Measurements from ENCODE around the gene MINPP1. TPM values are rescaled to one million over a fixed set of nuclear protein-coding genes. Genes with fewer than 3 reads are reported as not detected.
A peak's percentile ranks its signal among the peaks of the same experiment; 100 is the strongest.

Gene MINPP1
- total RNA-seq, 1 experiment from 2014 or later: 49.1 TPM

DNA sequence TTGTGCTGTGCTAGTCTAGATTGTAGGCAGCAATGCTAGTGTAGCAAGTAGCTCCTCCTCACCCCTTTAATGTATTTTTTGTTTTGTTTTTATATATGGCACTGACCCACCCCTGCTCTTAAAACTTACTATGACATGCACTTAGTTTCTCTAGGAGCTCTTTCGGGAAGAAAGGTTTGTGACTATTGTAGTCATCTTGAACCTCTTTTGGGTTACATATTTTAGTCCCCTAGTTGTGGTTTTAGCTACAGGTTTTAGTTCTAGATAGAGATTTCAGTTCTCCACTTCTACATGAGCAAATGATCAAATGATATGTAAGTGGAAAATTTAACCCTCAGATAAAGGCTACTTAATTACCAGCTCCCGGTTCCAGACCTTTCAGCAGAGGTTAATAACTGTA, 14.9 kb downstream of the MINPP1 start:
- DNase-seq (ENCODE audit: low spot score): no peak

DNA sequence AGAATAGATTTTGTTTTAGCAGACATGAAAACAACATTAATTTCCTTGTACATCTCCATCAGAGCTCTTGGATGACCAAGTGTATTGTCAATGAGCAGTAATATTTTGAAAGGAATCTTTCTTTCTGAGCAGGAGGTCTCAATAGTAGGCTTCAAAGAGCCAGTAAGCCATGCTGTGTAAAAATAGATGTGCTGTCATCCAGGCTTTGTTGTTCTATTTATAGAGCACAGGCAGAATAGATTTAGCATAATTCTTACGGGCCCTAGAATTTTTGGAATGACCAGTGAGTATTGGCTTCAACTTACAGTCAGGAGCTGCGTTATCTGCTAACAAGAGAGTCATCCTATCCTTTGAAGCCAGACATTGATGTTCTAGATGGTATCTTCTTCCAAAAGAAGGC, 19.0 kb downstream of the MINPP1 start:
- DNase-seq (ENCODE audit: low spot score): no peak

DNA sequence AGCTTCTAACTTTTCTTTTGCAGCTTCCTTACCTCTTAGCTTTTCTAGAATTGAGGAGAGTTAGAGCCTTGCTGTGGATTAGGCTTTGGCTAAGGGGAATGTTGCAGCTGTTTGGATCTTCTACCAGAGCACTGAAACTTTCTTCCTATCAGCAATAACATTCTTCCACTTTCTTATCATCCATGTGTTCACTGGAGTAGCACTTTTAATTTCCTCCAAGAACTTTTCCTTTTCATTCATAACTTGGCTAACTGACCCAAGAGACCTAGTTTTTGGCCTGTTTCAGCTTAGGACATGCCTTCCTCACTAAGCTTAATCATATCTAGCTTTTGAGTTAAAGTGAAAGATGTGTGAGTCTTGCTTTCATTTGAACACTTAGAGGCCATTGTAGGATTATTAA, 19.6 kb downstream of the MINPP1 start:
- DNase-seq (ENCODE audit: low spot score): no peak

GRCh38 chr10:87531908-87532622, 27.4 kb downstream of the MINPP1 start:
- no peak for DNase-seq (ENCODE audit: low spot score)

DNA sequence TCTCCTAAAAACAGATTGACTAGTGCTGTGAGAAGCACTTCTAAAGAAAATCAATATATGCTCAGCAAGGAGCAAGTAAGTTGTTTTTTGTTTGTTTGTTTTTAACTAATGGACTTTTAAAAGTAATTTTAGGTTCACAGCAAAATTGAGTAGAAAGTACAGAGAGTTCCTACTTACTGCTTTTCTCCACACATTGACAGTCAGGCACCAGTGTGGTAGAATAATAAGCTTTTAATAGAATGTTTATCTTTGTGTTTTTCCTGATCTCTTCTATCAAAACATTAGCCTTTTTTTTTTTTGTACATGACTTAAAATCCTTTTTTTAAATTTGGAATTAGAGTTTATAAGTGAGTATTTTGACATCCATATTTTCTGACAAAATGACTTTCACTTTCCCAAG, 28.0 kb downstream of the MINPP1 start:
- no peak for DNase-seq (ENCODE audit: low spot score)

DNA sequence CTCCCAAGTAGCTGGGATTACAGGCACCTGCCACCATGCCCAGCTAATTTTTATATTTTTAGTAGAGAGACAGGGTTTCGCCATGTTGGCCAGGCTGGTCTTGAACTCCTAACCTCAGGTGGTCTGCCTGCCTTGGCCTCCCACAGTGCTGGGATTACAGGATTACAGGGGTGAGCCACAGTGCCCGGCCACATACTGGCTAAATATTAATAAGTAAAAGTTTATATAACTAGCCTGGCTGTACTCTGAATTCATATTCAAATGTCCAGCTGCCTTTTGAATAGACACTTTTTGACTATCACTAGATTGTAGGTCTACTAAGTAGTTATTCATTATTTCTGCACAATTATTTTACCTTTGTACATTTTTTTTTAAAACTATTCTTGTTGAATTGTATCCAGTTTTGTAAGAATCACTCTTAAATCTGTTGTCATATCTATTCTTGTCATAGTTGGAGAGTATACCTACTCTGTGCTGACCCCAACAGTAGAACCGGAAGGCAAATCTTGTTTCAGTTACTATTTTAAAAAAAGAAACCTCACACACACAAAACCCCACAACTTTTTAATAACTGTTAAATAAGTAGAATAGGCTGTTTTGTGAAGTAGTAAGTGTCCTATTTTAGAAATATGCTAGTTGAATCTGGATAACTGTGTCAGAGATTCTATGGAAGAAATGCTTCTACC, 29.6 kb downstream of the MINPP1 start:
- no peak for DNase-seq (ENCODE audit: low spot score)

DNA sequence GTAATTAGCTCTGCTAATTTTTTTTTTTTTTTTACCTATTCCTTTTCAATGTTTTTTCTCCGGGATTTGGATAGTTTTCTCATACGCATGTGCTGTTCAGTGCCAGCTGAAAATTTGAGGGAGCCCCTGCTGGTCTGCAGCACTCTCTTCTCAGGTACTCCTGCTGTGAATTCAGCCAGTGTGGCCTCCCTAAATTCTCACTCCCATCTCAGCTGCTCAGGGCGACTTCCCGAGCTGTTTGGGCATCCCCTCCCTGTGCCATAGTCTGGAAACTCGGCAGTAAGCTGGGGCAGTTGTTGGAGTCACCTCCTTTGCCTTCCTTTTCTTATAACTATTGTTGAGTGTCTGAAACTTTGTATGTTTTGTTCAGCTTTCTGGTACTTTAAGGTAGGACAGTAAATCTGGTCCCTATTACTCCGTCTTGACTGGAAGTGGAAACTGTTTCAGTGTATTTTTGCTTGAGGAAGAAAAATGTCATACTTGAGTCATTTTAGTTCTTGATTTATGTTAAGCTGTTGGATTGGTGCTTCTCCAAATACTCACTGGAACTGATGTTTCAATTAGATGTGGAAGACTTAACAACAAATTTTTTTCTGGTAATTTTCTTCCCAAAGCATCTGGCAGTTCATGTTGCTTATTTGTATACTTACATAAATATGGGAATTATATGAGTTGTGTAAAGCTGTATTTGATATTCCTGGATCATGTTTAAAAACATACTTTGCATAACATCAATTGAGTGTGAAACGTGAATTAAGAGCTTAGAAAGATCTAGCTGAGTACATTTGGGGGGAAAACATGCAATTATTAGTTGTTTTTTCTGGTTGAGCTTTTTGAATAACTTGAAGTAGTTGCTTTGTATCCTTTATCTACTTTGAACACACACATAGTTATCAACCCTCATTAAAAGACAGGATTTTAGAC, 33.7 kb downstream of the MINPP1 start:
- DNase-seq (ENCODE audit: low spot score): no peak

- DNase-seq (ENCODE audit: low spot score): peak; percentile 43
Measured at GRCh38 chr10:87541114-87541513, 36.4 kb downstream of the MINPP1 start.

DNA sequence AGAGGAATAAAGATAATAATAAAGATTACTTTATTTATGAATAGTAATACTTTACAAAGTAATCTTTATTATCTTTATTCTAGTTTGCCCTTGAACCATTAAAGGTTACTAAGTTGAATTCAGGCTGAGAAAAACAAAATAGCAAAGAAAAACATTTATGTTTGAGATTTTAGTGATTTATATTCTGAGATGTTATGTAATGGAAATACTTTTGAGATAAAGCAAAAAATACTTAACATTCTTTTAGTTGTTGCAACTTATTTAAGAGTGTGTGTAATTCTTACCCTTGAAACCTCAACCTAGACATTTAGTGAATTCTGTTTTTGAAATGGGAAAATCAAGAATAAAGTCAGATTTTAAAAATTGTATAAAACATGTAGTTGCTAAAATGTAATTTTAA, 40.0 kb downstream of the MINPP1 start:
- DNase-seq (ENCODE audit: low spot score): peak; percentile 24

GRCh38 chr10:87545783-87546182, 41.1 kb downstream of the MINPP1 start:
- DNase-seq (ENCODE audit: low spot score): no peak

- DNase-seq (ENCODE audit: low spot score): peak; percentile 78
Measured at GRCh38 chr10:87546210-87546609, 41.5 kb downstream of the MINPP1 start.

GRCh38 chr10:87546971-87547413, 42.3 kb downstream of the MINPP1 start:
- DNase-seq (ENCODE audit: low spot score): peak; percentile 62

DNA sequence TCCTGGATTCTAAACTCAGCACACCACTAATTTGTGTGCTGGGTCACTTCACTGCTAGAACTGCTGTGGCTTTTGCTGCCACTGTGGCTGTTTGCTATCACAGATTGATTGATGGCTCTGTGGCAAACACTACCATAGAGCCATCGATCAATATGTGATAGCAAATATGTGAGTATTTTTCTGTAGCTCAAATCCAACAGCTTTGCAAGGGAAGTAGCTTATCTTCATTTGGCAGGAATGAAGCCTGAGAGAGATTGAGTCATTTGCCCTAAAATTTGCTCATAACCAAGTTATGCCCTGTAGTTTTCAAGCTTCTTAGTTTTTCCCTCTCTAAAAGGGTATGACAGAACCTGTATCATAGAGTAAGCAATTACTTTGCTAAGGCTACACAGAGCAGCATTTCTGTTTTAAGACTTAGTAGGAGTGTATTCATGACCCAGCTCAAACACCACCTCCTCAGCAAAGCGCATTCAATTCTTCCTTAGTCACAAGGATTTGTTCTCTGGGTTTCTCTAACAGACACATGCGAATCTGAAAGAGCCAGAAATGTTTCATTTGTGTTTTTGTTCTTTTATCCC, 43.1 kb downstream of the MINPP1 start:
- DNase-seq (ENCODE audit: low spot score): peak; percentile 86

GRCh38 chr10:87550741-87551140, 46.0 kb downstream of the MINPP1 start:
- no peak for DNase-seq (ENCODE audit: low spot score)

DNA sequence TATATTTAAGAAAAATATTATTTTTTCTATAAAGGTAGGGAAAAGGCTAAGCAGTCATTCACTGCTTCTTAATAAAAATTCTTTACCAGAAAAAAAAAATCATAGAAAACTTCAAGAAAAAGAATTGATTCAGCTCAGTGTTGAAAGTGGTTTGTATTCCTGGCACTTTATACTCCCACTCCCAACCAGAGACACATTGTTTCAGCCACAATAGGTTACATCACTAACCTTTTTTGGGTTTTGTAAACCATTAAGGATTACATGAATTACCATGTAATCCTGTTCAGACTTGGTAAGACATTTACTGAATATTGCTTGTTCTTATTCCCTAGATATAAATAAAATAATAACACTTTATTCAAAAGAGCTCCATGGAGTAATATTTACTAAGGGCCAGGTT, 46.6 kb downstream of the MINPP1 start:
- DNase-seq (ENCODE audit: low spot score): no peak

GRCh38 chr10:87552248-87552929, 47.7 kb downstream of the MINPP1 start:
- DNase-seq (ENCODE audit: low spot score): no peak

DNA sequence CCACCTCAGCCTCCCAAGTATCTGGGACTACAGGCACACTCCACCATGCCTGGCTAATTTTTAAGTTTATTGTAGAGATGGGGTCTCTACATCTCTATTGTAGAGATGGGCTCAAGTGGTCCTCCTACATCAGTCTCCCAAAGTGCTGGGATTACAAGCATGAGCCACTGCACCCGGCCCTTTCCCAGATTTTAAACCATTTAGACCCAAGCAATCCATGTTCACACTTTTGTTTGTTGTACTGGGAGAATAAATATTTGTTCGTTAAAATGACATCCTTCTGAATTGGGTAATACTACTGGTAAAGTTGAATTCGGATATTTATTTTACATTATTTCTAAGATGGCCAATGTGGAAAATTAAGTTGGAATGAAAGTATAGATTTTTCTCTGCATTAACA, 52.7 kb downstream of the MINPP1 start:
- no peak for DNase-seq (ENCODE audit: low spot score)

DNA sequence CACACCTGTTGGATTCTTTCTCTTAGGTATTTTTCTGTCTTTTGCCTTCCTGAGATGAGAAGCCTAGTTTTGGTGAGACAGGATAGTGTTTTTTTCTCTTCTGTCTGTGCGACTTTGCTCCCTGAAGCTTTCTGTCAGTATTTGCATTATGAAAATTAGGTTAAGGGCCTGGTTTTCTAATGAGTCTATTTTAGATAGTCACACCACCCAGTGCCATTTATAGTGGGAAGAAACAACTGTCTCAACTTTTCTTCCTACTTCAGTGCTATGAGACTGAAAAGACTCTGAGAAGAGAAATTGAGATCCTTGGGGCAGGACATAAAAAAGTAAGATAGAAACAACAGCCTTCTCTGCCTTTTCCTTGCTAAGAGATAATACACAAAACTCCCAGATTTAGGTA, 53.6 kb downstream of the MINPP1 start:
- DNase-seq (ENCODE audit: low spot score): no peak

DNA sequence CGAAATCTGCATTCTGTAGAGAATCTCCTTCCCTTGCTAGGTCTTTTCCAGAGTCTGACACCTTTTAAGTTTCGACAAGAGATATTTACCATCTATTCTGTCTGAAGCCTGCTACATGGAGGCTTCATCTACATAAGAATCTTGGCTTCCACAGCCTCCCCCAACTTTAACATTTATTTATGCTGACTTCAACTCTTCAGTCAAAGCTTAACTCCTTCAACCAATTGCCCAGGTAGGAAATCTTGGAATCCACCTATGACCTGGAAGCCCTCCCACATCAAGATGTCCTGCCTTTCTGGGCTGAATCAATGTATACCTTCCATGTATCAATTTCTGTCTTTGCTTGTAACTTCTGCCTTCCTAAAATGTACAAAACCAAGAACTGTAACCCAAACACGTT, 54.7 kb downstream of the MINPP1 start:
- no peak for DNase-seq (ENCODE audit: low spot score)

DNA sequence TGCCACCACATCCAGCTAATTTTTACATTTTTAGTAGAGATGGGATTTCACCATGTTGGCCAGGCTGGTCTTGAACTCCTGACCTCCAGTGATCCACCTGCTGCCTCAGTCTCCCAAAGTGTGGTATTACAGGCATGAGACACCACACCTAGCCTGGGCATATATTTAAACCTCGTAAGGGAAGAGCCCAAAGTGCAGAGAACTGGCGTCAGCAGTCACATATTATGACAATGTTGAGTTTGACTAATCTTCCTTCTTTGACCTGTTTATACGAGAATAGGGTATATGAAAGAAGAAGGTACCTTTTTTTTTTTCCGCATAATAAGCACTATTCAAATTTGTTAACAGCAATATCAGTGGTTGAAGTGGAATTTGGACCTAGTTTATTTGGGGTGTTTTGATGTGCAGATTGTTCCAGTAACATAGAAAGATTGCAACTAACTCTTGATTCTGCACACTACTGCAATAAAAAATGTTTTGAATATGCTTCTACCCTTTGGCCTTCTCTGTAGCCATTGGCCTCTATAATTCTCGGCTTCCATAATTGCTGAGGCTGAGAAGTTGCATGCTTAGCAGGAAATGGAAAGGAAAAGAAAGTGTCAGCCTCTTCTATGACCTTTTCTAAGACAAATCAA, 55.9 kb downstream of the MINPP1 start:
- DNase-seq (ENCODE audit: low spot score): no peak

DNA sequence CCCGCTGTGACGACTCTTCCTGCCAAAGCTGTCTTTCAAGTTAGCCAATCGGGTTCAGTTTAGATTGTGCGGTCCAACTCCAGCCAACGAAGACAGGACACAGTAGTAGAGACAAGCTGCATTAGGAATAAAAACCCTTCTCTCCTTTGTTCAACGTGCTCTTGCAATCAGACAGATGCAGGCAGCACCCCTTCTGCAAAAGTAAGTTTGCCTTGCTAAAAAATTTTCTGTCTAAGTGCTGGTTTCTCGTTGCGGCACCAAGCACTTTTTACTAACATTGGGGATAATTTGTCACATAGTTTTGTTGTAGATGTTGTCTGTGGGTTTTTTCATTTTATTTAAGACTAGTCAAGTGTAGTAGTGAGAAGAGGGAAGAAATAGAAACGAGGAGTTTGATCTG, 58.1 kb downstream of the MINPP1 start:
- DNase-seq (ENCODE audit: low spot score): no peak
